Esophagus muscularis mucosa (tissue), 4 donors: ENCODE results near the gene DCD. TPM values are rescaled to one million over a fixed set of nuclear protein-coding genes. Genes with fewer than 3 reads are reported as not detected.

ENCODE experiments used
- DNase-seq: peaks from one replicate; pipeline ENCODE4 v3.0.0-alpha.2; 2017; ENCODE audit errors: extremely low spot score
- H3K27ac ChIP-seq, 4 donors: fragments of 200-600 bp; sonication (generic); replicated peaks in 1 of 4; 1 replicate in 3 of 4; 2 replicates in 1 of 4; pipeline ENCODE4 v1.5.1; 2016 to 2019; ENCODE audit warnings: mild to moderate bottlenecking in 1 of 4
- H3K27me3 ChIP-seq, 4 donors: fragments of 200-600 bp; sonication (generic); one replicate each; pipeline versions ENCODE4 v1.5.1 to v1.6.0; 2016 to 2019
- H3K36me3 ChIP-seq, 4 donors: fragments of 200-600 bp; sonication (generic); one replicate each; pipeline ENCODE4 v1.5.1; 2016 to 2019
- H3K4me1 ChIP-seq, 4 donors: fragments of 200-600 bp; sonication (generic); one replicate each; pipeline ENCODE4 v1.5.1; 2016 to 2019
- H3K4me3 ChIP-seq, 4 donors: fragments of 200-600 bp; sonication (generic); 1 replicate in 2 of 4; 2 replicates in 2 of 4; pipeline ENCODE4 v1.5.1; 2016 to 2019; ENCODE audit warnings: mild to moderate bottlenecking in 4 of 4, moderate library complexity in 1 of 4
- H3K9me3 ChIP-seq, 4 donors: fragments of 200-600 bp; sonication (generic); 1 replicate in 3 of 4; 2 replicates in 1 of 4; pipeline ENCODE4 v1.5.1; 2016 to 2019
- EP300 ChIP-seq: sonication (generic); formaldehyde crosslinking; IDR thresholded peaks from one replicate; pipeline ENCODE4 v1.6.1; 2017; ENCODE audit warnings: antibody characterized with exemption
- POLR2A ChIP-seq: fragments of 450-650 bp; IDR thresholded peaks from one replicate; pipeline ENCODE4 v1.6.1; 2017; ENCODE audit warnings: antibody characterized with exemption, moderate library complexity, mild to moderate bottlenecking, low read depth
- POLR2AphosphoS5 ChIP-seq, 2 donors: sonication (generic); formaldehyde crosslinking; IDR thresholded peaks; one replicate each; pipeline ENCODE4 v1.6.1; 2017; ENCODE audit warnings: antibody characterized with exemption in 2 of 2
- WGBS: methylation state at CpG from one replicate; pipeline ENCODE4 v1.1.5; 2018; 5-methylcytosine and 5-hydroxymethylcytosine counted together
- intact Hi-C: fragments of 100-400 bp; cut with DNase I; formaldehyde crosslinking; loops from one replicate; pipeline ENCODE4 v1.15.1; 2023
- total RNA-seq, 4 donors: library from RNA; depleted of rRNA; stranded (reverse); fragments of >200 nt; gene quantifications; one replicate each; pipeline versions ENCODE4 v1.1.0 to v1.2.1, GENCODE V29; 2016
- TF ChIP-seq, protein P1 (sequence below), 3 experiments: fragments of 200-600 bp in 2 of 3; fragments of 450-650 bp in 1 of 3; sonication (generic) in 2 of 3; IDR thresholded peaks; one replicate each; pipeline ENCODE4 v1.5.1; 2017 to 2019; ENCODE audit warnings: antibody characterized with exemption in 3 of 3, mild to moderate bottlenecking in 2 of 3, moderate library complexity in 1 of 3

DCD gene
- total RNA-seq, 4 donors from 2014 or later = not detected

DNA sequence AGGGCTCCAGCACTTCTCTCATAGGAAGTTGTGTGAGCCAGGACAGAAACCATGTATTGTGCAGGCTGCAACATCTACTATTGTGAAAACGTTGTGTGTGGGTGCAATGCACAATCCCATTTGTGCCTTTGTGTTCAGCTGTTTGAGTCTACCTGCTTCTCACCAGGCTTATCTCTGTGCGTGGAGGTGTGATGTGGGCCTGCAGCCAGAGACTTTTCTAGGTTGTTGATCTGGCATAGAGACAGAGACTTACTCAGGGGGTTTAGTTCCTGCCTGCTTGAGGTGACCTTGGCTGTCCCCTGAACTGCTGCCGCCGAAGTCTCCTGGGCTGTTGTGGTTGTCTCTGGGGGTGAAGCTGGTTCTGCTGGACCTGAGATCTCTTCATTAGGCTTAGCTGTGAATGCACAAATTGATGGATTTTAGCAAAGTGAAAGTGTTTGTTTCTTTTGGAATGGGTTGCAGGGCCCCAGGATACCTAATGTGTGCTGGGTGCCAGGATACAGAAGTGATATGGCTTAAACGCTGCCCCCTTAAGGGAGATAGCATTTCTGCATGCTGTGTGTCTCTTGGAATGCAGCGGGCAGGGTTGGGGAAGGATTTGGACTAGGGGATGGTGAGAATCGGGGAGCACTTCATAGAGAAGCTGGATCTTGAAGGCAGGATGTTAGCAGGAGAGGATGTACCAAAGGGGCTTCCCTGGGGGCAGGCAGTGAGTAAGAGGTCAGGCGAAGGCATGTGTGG is 16.0 kb downstream of the DCD start:
- H3K4me3 ChIP-seq = no peak overlapping the region
- peaks cover 0 to 33% (median 0%) of the 10 kb centered on the region in 4 donors for H3K27me3 ChIP-seq
- intact Hi-C loops = no loop called here
- TF ChIP-seq POLR2A (no peak), EP300 (no peak), POLR2AphosphoS5 (IDR thresholded peaks at IDR 0.05) (no peak)
- TF ChIP-seq, protein P1, sequence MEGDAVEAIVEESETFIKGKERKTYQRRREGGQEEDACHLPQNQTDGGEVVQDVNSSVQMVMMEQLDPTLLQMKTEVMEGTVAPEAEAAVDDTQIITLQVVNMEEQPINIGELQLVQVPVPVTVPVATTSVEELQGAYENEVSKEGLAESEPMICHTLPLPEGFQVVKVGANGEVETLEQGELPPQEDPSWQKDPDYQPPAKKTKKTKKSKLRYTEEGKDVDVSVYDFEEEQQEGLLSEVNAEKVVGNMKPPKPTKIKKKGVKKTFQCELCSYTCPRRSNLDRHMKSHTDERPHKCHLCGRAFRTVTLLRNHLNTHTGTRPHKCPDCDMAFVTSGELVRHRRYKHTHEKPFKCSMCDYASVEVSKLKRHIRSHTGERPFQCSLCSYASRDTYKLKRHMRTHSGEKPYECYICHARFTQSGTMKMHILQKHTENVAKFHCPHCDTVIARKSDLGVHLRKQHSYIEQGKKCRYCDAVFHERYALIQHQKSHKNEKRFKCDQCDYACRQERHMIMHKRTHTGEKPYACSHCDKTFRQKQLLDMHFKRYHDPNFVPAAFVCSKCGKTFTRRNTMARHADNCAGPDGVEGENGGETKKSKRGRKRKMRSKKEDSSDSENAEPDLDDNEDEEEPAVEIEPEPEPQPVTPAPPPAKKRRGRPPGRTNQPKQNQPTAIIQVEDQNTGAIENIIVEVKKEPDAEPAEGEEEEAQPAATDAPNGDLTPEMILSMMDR (IDR thresholded peaks at IDR 0.05) = no peak
- H3K4me1 ChIP-seq = no peaks in the 10 kb centered on the region
- H3K36me3 ChIP-seq = no peaks in the 10 kb centered on the region
- WGBS = 65% methylated on average over 6 of the region's 8 CpGs
- peaks cover 0 to 3% (median 0%) of the 10 kb centered on the region in 4 donors for H3K9me3 ChIP-seq
- no peak for DNase-seq
- no peak overlapping the region for H3K27ac ChIP-seq

- Histone ChIP-seq H3K4me3 (no peak overlapping the region), H3K9me3 (peaks cover 0 to 3% (median 0%) of the 10 kb centered on the region in 4 donors), H3K36me3 (no peaks in the 10 kb centered on the region), H3K4me1 (no peaks in the 10 kb centered on the region), H3K27ac (no peak overlapping the region), H3K27me3 (peaks cover 0 to 33% (median 0%) of the 10 kb centered on the region in 4 donors)
- intact Hi-C loops = no loop called here
- DNase-seq = no peak
- WGBS = 80% methylated on average over 5 of the region's 5 CpGs
- no peak for TF ChIP-seq EP300
- no peak for TF ChIP-seq POLR2AphosphoS5 (IDR thresholded peaks at IDR 0.05)
- TF ChIP-seq, protein P1 (IDR thresholded peaks at IDR 0.05) = no peak
- no peak for TF ChIP-seq POLR2A
Measured at GRCh38 chr12:54631551-54631950, 16.6 kb downstream of the DCD start.

DNA sequence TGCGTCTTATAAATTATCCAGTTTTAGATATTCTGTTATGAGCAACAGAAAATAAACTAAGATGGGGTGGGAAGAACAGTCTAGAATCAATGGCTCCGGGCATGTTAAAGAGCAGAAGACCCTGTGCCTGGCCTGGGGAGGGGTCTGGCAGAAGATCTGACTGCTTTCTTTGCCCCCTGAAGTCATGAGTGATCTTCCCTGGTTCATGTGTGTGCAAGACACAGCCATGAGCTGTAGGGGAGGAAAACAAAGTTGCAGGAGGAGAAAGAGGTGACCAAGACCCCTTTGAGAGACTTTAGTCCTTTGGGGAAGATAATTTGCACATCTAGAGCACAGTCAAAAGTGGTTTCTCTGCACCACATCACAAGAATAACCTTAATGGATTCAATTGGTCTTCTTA is 18.2 kb downstream of the DCD start:
- no peak for DNase-seq
- 80% methylated on average over 2 of the region's 2 CpGs for WGBS
- no peak overlapping the region for H3K4me3 ChIP-seq
- no peaks in the 10 kb centered on the region for H3K36me3 ChIP-seq
- H3K4me1 ChIP-seq = no peaks in the 10 kb centered on the region
- no peak overlapping the region for H3K27ac ChIP-seq
- intact Hi-C loops = no loop called here
- peaks cover 0 to 48% (median 0%) of the 10 kb centered on the region in 4 donors for H3K27me3 ChIP-seq
- TF ChIP-seq, protein P1 (IDR thresholded peaks at IDR 0.05) = no peak
- peaks cover 0 to 3% (median 0%) of the 10 kb centered on the region in 4 donors for H3K9me3 ChIP-seq

DNA sequence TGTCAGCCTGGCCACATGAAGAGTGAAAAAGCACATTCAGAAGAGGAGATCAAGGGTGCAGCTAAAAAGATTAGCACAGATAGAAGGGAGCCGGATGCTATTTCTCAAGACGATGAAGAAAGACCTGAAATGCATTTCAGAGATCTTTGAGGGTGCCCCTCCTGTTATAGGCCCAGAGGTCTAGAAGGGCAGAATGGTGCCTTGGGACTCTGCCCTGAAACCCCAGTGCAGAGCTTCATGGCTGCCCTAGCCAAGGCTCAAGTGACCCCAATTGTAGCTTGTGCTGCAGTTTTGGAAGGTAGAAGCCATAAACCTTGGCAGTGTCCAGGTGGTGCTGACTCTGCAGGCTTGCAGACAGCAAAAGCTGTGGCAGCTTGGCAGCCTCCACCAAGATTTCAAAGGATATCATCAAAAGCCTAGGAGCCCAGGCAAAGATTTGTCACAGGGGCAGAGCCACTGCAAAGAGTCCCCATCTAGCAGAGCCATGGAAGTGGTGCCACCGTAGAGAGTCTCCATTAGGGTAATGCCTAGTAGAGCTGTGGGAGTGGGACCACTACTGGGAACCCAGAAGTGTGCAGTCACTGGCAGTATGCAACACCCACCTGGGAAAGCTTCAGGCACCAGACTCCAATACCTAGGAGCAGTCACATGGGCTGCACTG is 19.8 kb downstream of the DCD start:
- WGBS = 96% methylated on average over 3 of the region's 3 CpGs
- TF ChIP-seq, protein P1 (IDR thresholded peaks at IDR 0.05) = no peak
- TF ChIP-seq EP300 (no peak), POLR2A (no peak), POLR2AphosphoS5 (IDR thresholded peaks at IDR 0.05) (no peak)
- peaks cover 0 to 3% (median 0%) of the 10 kb centered on the region in 4 donors for H3K9me3 ChIP-seq

More for the DNA sequence above, 19.8 kb downstream of the DCD start:
- H3K36me3 ChIP-seq = no peaks in the 10 kb centered on the region
- no peak for DNase-seq
- intact Hi-C loops = no loop called here
- no peaks in the 10 kb centered on the region for H3K4me1 ChIP-seq
- no peak overlapping the region for H3K27ac ChIP-seq
- H3K27me3 ChIP-seq = peaks cover 0 to 43% (median 0%) of the 10 kb centered on the region in 4 donors
- no peak overlapping the region for H3K4me3 ChIP-seq
